OCI-LY1 (cell line): ENCODE data around the gene LETMD1.

Experiments
- CTCF ChIP-seq: fragments of 200-600 bp; sonication (generic), shearing (Covaris generic); IDR thresholded peaks from 2 replicates; pipeline ENCODE4 v1.5.1; 2017; ENCODE audit warnings: mild to moderate bottlenecking, antibody characterized with exemption, low read length, moderate library complexity, mixed read lengths
- EZH2 ChIP-seq: fragments of 200-600 bp; sonication (generic), shearing (Covaris generic); IDR thresholded peaks from 2 replicates; pipeline ENCODE4 v1.8.0; 2017; ENCODE audit warnings: borderline replicate concordance, mixed run types, mild to moderate bottlenecking, antibody characterized with exemption, low read length, moderate library complexity, mixed read lengths

GRCh38 chr12:51108136-51108535, 60.0 kb downstream of the LETMD1 start:
- no peak for TF ChIP-seq CTCF
- no peak for TF ChIP-seq EZH2
